Panc1 (cell line): ENCODE results near the gene NCKAP5. TPM values are rescaled to one million over a fixed set of nuclear protein-coding genes. Genes with fewer than 3 reads are reported as not detected.

Experiments
- ATAC-seq: fragments of 200-7000 bp; cut with Tn5 transposase; 2 replicates; pipeline ENCODE4 v1.9.1; 2020; ENCODE audit warnings: mild to moderate bottlenecking, moderate library complexity
- BruUV-seq: library from RNA; stranded (reverse); fragments of 400-500 nt; replicated peaks from 2 replicates; lab custom pipeline; 2021; lab: Mats Ljungman, UMichigan
- CTCF ChIA-PET: fragments of 300-600 bp; sonication (Branson Sonifier 250); formaldehyde crosslinking; loops from one replicate; lab custom pipeline; 2022; ENCODE audit warnings: antibody characterized with exemption; lab: Charles Lee
- POLR2A ChIA-PET: fragments of 300-600 bp; sonication (Branson Sonifier 250); formaldehyde crosslinking; loops from one replicate; lab custom pipeline; 2022; ENCODE audit warnings: antibody characterized with exemption; lab: Charles Lee
- DNase-seq: peaks from one replicate; pipeline ENCODE4 v3.0.0-alpha.2; 2010; ENCODE audit warnings: low read depth, low spot score
- H3K27ac ChIP-seq: 2 replicates; pipeline ENCODE4 v1.5.1; 2011; ENCODE audit warnings: mild to moderate bottlenecking, low read length, inconsistent platforms
- H3K27me3 ChIP-seq: fragments of 200-500 bp; sonication (Bioruptor generic); 2 replicates; pipeline ENCODE4 v1.6.0; 2014; ENCODE audit warnings: low read length, inconsistent platforms; ENCODE audit not compliant: control insufficient read depth, insufficient read depth
- H3K36me3 ChIP-seq: fragments of 200-500 bp; sonication (Bioruptor generic); 2 replicates; pipeline ENCODE4 v1.5.1; 2014; ENCODE audit warnings: inconsistent platforms, mild to moderate bottlenecking, low read length, moderate library complexity; ENCODE audit not compliant: control insufficient read depth, insufficient read depth
- H3K4me1 ChIP-seq: 2 replicates; pipeline ENCODE4 v1.5.1; 2011; ENCODE audit warnings: inconsistent platforms, mild to moderate bottlenecking, low read length, moderate library complexity; ENCODE audit not compliant: control insufficient read depth, insufficient read depth
- H3K4me3 ChIP-seq, 2 experiments: 2 replicates each; pipeline ENCODE4 v1.5.1; 2011 to 2012; ENCODE audit warnings: low read depth in 2 of 2, low read length in 2 of 2, mild to moderate bottlenecking in 2 of 2, inconsistent platforms in 1 of 2, moderate library complexity in 1 of 2
- H3K9me3 ChIP-seq: fragments of 200-500 bp; sonication (Bioruptor generic); 2 replicates; pipeline ENCODE4 v1.5.1; 2014; ENCODE audit warnings: low read depth, mild to moderate bottlenecking, inconsistent platforms, low read length, moderate library complexity; ENCODE audit not compliant: control insufficient read depth, insufficient read depth
- POLR2AphosphoS5 ChIP-seq: IDR thresholded peaks from 2 replicates; pipeline ENCODE4 v1.6.1; 2012; ENCODE audit warnings: mild to moderate bottlenecking, low read depth, low read length, moderate library complexity
- REST ChIP-seq, 2 experiments: IDR thresholded peaks; 2 replicates each; pipeline ENCODE4 v1.6.1; 2011 to 2012; ENCODE audit warnings: low read depth in 2 of 2, control low read depth in 1 of 2, low read length in 1 of 2, mild to moderate bottlenecking in 1 of 2, moderate library complexity in 1 of 2; ENCODE audit not compliant: insufficient read depth in 1 of 2
- SIN3A ChIP-seq: IDR thresholded peaks from 2 replicates; pipeline ENCODE4 v1.6.1; 2012; ENCODE audit warnings: low read depth, mild to moderate bottlenecking, low read length, moderate library complexity, borderline replicate concordance; ENCODE audit not compliant: insufficient read depth
- TCF7L2 ChIP-seq: IDR thresholded peaks from 2 replicates; pipeline ENCODE4 v1.6.1; 2011; ENCODE audit warnings: mild to moderate bottlenecking, low read depth, low read length, inconsistent platforms
- in situ Hi-C: cut with HindIII; loops from 2 replicates; pipeline ENCODE4 v1.10.0; 2016; ENCODE audit warnings: low sequenced_read_pairs, low pct_unique_long_range_greater_than_20kb
- intact Hi-C: fragments of 100-400 bp; cut with micrococcal nuclease; formaldehyde crosslinking; loops from one replicate; pipeline ENCODE4 v1.10.0; 2022; ENCODE audit not compliant: unreplicated experiment
- total RNA-seq: library from RNA; stranded (reverse); gene quantifications from one replicate; pipeline ENCODE4 v1.2.1, GENCODE V29; 2021; ENCODE audit not compliant: unreplicated experiment
- TF ChIP-seq, protein P1 (sequence below): fragments of 450-650 bp; IDR thresholded peaks from 2 replicates; pipeline ENCODE4 v1.5.1; 2017; ENCODE audit warnings: mild to moderate bottlenecking

The NCKAP5 gene
- total RNA-seq, 1 experiment from 2014 or later = 0.10 TPM

DNA sequence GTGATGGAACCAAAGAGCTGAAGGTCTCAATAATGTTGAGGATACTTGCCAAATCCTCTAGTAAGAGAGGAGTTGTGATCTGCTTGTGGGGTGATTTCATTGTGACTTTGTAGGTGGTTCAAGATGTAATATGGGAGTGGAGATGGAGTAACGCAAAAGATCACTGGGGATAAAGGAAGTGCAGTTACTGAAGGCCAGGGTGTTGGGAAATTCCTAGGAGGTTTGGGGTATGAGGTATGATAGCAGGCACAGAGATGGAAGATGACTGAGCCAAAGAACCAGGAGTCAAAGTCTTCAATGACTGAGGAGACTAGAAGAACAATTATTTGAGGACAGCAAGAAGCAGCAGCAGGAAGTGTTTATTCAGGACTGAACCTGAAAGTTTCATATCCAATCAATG is 222.6 kb downstream of the NCKAP5 start:
- no peaks in the 10 kb centered on the region for H3K9me3 ChIP-seq
- H3K36me3 ChIP-seq = no peaks in the 10 kb centered on the region
- ATAC-seq (no peak), DNase-seq (no peak)
- ChIA-PET CTCF (no interaction called here), POLR2A (no interaction called here)
- no peak for TF ChIP-seq TCF7L2
- TF ChIP-seq, protein P1, sequence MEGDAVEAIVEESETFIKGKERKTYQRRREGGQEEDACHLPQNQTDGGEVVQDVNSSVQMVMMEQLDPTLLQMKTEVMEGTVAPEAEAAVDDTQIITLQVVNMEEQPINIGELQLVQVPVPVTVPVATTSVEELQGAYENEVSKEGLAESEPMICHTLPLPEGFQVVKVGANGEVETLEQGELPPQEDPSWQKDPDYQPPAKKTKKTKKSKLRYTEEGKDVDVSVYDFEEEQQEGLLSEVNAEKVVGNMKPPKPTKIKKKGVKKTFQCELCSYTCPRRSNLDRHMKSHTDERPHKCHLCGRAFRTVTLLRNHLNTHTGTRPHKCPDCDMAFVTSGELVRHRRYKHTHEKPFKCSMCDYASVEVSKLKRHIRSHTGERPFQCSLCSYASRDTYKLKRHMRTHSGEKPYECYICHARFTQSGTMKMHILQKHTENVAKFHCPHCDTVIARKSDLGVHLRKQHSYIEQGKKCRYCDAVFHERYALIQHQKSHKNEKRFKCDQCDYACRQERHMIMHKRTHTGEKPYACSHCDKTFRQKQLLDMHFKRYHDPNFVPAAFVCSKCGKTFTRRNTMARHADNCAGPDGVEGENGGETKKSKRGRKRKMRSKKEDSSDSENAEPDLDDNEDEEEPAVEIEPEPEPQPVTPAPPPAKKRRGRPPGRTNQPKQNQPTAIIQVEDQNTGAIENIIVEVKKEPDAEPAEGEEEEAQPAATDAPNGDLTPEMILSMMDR = no peak
- TF ChIP-seq REST (IDR thresholded peaks at IDR 0.05; ENCODE audit: insufficient read depth in 1 of 2, low read depth in 2 of 2, low read length in 1 of 2) = no peak
- no peak for TF ChIP-seq SIN3A
- no peak for TF ChIP-seq POLR2AphosphoS5
- H3K4me1 ChIP-seq = no peaks in the 10 kb centered on the region
- H3K27ac ChIP-seq = no peak overlapping the region
- intact Hi-C loops = no loop called here
- H3K27me3 ChIP-seq = no peaks in the 10 kb centered on the region
- no TSS peak for BruUV-seq
- H3K4me3 ChIP-seq = no peak overlapping the region
- in situ Hi-C loops = no loop called here

DNA sequence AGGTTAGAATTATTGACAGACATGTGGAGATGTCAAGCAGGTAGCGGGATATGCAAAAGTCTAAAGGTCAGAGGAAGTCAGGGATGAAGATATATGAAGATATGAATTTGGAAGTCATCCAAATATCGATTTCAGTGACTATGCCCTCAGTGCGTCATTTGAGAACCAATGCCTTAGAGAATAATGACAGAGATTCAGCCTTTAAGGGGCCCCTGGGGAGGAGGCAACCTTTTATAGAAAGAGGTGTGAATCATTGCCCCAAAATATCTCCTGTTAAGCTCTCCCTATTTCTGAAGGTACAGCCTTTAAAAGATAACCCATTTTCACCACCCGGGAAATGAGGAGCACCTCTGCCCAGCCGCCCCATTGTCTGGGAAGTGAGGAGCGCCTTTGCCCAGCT is 223.4 kb downstream of the NCKAP5 start:
- CTCF ChIA-PET = no interaction called here
- TF ChIP-seq SIN3A (no peak), REST (IDR thresholded peaks at IDR 0.05; ENCODE audit: insufficient read depth in 1 of 2, low read depth in 2 of 2, low read length in 1 of 2) (no peak), TCF7L2 (no peak), POLR2AphosphoS5 (no peak)
- TF ChIP-seq, protein P1 = no peak
- in situ Hi-C loops = no loop called here
- no peak for DNase-seq
- POLR2A ChIA-PET = no interaction called here
- Histone ChIP-seq H3K4me3 (no peak overlapping the region), H3K36me3 (no peaks in the 10 kb centered on the region), H3K9me3 (no peaks in the 10 kb centered on the region), H3K27ac (no peak overlapping the region), H3K27me3 (no peaks in the 10 kb centered on the region), H3K4me1 (no peaks in the 10 kb centered on the region)
- intact Hi-C loops = no loop called here
- no peak for ATAC-seq
- BruUV-seq = no TSS peak
